Loucy (cell line): ENCODE measurements around the gene PTPRO.

Experiments
- H2AFZ ChIP-seq: fragments of 200-600 bp; sonication (generic); 2 replicates; pipeline ENCODE4 v1.6.0; 2016; ENCODE audit warnings: antibody characterized with exemption, mild to moderate bottlenecking, low read length, moderate library complexity
- H3F3A ChIP-seq: fragments of 200-600 bp; 2 replicates; pipeline ENCODE4 v1.6.0; 2016; ENCODE audit warnings: antibody characterized with exemption, low read depth, mild to moderate bottlenecking
- H3K27me3 ChIP-seq: fragments of 200-600 bp; sonication (generic); 2 replicates; pipeline ENCODE4 v1.6.1; 2014; ENCODE audit warnings: low read length, mild to moderate bottlenecking; ENCODE audit not compliant: insufficient read depth, poor library complexity, severe bottlenecking
- H3K36me3 ChIP-seq: fragments of 200-600 bp; sonication (generic); 2 replicates; pipeline ENCODE4 v1.6.1; 2016; ENCODE audit warnings: low read length; ENCODE audit not compliant: insufficient read depth
- H3K4me1 ChIP-seq: fragments of 200-600 bp; sonication (generic); 2 replicates; pipeline ENCODE4 v1.5.1; 2014; ENCODE audit warnings: low read length, mild to moderate bottlenecking; ENCODE audit not compliant: insufficient read depth, poor library complexity, severe bottlenecking
- H3K4me2 ChIP-seq: fragments of 200-600 bp; sonication (generic); 2 replicates; pipeline ENCODE4 v1.6.0; 2014; ENCODE audit warnings: antibody characterized with exemption, low read length, low read depth, mild to moderate bottlenecking; ENCODE audit not compliant: poor library complexity, severe bottlenecking
- H3K4me3 ChIP-seq: fragments of 200-600 bp; sonication (generic); 2 replicates; pipeline ENCODE4 v1.5.1; 2014; ENCODE audit warnings: low read length, mild to moderate bottlenecking, mixed read lengths; ENCODE audit not compliant: poor library complexity, severe bottlenecking
- H3K79me2 ChIP-seq: fragments of 200-600 bp; sonication (generic); 2 replicates; pipeline ENCODE4 v1.6.1; 2014; ENCODE audit warnings: low read length; ENCODE audit not compliant: insufficient read depth
- H3K9ac ChIP-seq: fragments of 200-600 bp; sonication (generic); 2 replicates; pipeline ENCODE4 v1.6.0; 2014; ENCODE audit warnings: mild to moderate bottlenecking, low read depth, low read length, moderate library complexity; ENCODE audit not compliant: poor library complexity, severe bottlenecking
- H3K9me2 ChIP-seq: fragments of 200-600 bp; sonication (generic); replicated peaks from 2 replicates; pipeline ENCODE4 v1.6.1; 2016; ENCODE audit warnings: low read depth, low read length, mixed read lengths
- H3K9me3 ChIP-seq: fragments of 200-600 bp; sonication (generic); 2 replicates; pipeline ENCODE4 v1.6.1; 2014; ENCODE audit warnings: mild to moderate bottlenecking, antibody characterized with exemption, low read length, low read depth; ENCODE audit not compliant: insufficient read depth
- H4K20me1 ChIP-seq: fragments of 200-600 bp; sonication (generic); 2 replicates; pipeline ENCODE4 v1.6.0; 2014; ENCODE audit warnings: antibody characterized with exemption, low read length, mild to moderate bottlenecking; ENCODE audit not compliant: insufficient read depth, poor library complexity, severe bottlenecking
- CTCF ChIP-seq: fragments of 200-600 bp; sonication (generic); conservative IDR thresholded peaks from 2 replicates; pipeline ENCODE4 v1.5.1; 2014; ENCODE audit warnings: mild to moderate bottlenecking, antibody characterized with exemption, low read length
- EZH2phosphoT487 ChIP-seq: fragments of 200-600 bp; IDR thresholded peaks from 2 replicates; pipeline ENCODE4 v1.6.1; 2018; ENCODE audit warnings: antibody characterized with exemption, mild to moderate bottlenecking, moderate library complexity, borderline replicate concordance

The PTPRO gene

GRCh38 chr12:15289192-15289591 lies 33.1 kb upstream of the PTPRO start:
- H3K9me2 ChIP-seq, result no peaks in the 10 kb centered on the region
- H3K36me3 ChIP-seq, result no peaks in the 10 kb centered on the region
- H2AFZ ChIP-seq, result no peak overlapping the region
- H3K79me2 ChIP-seq, result no peaks in the 10 kb centered on the region
- H3K9me3 ChIP-seq, result no peaks in the 10 kb centered on the region
- peaks cover 39% of the 10 kb centered on the region for H3K27me3 ChIP-seq
- H3K4me2 ChIP-seq, result no peak overlapping the region
- no peak for TF ChIP-seq CTCF
- no peak for TF ChIP-seq EZH2phosphoT487
- H3K9ac ChIP-seq, result no peak overlapping the region
- peaks cover 5% of the 10 kb centered on the region for H3K4me1 ChIP-seq
- no peaks in the 10 kb centered on the region for H3F3A ChIP-seq
- no peaks in the 10 kb centered on the region for H4K20me1 ChIP-seq
- H3K4me3 ChIP-seq, result no peak overlapping the region

DNA sequence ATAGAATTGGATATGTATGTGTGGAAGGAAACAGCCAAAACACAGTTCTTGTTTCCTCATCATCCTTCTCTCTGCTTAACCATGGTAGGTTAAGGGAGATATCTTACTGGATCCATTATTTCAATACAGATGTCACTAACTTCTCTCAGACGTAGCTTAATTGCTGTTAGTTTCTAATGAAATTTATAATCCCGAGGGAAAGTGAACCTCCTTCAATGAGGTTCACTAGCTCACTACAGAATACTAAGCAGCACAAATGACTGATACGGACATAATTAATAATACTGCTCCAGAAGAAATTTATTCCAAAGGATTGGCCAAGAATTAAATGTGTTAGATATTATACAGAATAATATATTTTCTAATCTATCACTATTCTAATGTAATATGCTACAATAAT lies 28.6 kb upstream of the PTPRO start:
- Histone ChIP-seq H2AFZ (no peak overlapping the region), H3K9me2 (no peaks in the 10 kb centered on the region), H3K36me3 (no peaks in the 10 kb centered on the region), H3K4me1 (peaks cover 5% of the 10 kb centered on the region), H3F3A (no peaks in the 10 kb centered on the region), H3K4me2 (no peak overlapping the region), H3K9me3 (no peaks in the 10 kb centered on the region; the same call in 1 of the 2 replicates), H3K4me3 (no peak overlapping the region), H4K20me1 (no peaks in the 10 kb centered on the region), H3K79me2 (no peaks in the 10 kb centered on the region), H3K27me3 (no peaks in the 10 kb centered on the region), H3K9ac (no peak overlapping the region)
- TF ChIP-seq EZH2phosphoT487 (no peak), CTCF (no peak)

GRCh38 chr12:15299947-15300346 lies 22.4 kb upstream of the PTPRO start:
- TF ChIP-seq CTCF (no peak), EZH2phosphoT487 (no peak)
- Histone ChIP-seq H2AFZ (no peak overlapping the region), H3K9me3 (no peaks in the 10 kb centered on the region; the same call in 1 of the 2 replicates), H3K79me2 (no peaks in the 10 kb centered on the region), H3K9ac (no peak overlapping the region), H3K4me1 (no peaks in the 10 kb centered on the region), H3K36me3 (no peaks in the 10 kb centered on the region), H3K4me2 (no peak overlapping the region), H3K27me3 (no peaks in the 10 kb centered on the region), H4K20me1 (no peaks in the 10 kb centered on the region), H3F3A (no peaks in the 10 kb centered on the region), H3K9me2 (no peaks in the 10 kb centered on the region), H3K4me3 (no peak overlapping the region)
